ENCODE data around the gene RPAIN. TPM values are rescaled to one million over a fixed set of nuclear protein-coding genes. Genes with fewer than 3 reads are reported as not detected.

The RPAIN gene
- total and polyA plus RNA-seq, 2 of the 8 experiments (the other 6 are each of a cell fraction or from before 2014, with no cell fraction given), result 54.5 to 57.7 TPM

- H2AFZ ChIP-seq (ENCODE audit: low read length), result no peak overlapping the region
- no peak for FAIRE-seq
- TF ChIP-seq BCL11A (IDR thresholded peaks at IDR 0.05; ENCODE audit: low read depth in 2 of 2, low read length in 2 of 2) (no peak), SAP30 (IDR thresholded peaks at IDR 0.05; ENCODE audit: insufficient read depth, insufficient replicate concordance, low read length) (peak; percentile 17)
These were observed 1.1 kb upstream of the RPAIN start for GRCh38 chr17:5418858-5419355.

More at GRCh38 chr17:5418858-5419355, 1.1 kb upstream of the RPAIN start:
- H3K4ac ChIP-seq (replicated peaks; ENCODE audit: insufficient read length, low read depth, low read length), result no peak overlapping the region
- POLR2A ChIA-PET (ENCODE audit: partially characterized antibody), result interaction anchor here (0.7 to 11.3 kb wide), 21 partner anchors 8 to 83 kb away, joined by 3 to 225 read pairs (median 5); partner anchors contain the start of genes C1QBP, DERL2, DHX33 and MIS12
- H4K20me1 ChIP-seq (replicated peaks in 1 of 2; ENCODE audit: control insufficient read depth in 1 of 2, insufficient read depth in 2 of 2, low read length in 2 of 2), result peaks cover 4% of the 10 kb centered on the region in 2 experiments
- peaks cover 14 to 59% (median 28%) of the 10 kb centered on the region in 4 experiments for H3K36me3 ChIP-seq (ENCODE audit: control insufficient read depth in 2 of 4, insufficient read depth in 4 of 4, low read length in 3 of 4)
- H2BK120ac ChIP-seq (replicated peaks; ENCODE audit: low read depth, low read length), result no peak overlapping the region
- no peak overlapping the region for H3K14ac ChIP-seq (ENCODE audit: insufficient read length)
- DNase-seq (ENCODE audit: low read depth in 1 of 2, low spot score in 2 of 2), result no peak
- no peak overlapping the region for H3K18ac ChIP-seq (ENCODE audit: extremely low read depth, low read length)
- H3K27me3 ChIP-seq (replicated peaks in 1 of 4; ENCODE audit: control insufficient read depth in 3 of 4, extremely low read depth in 1 of 4, insufficient read depth in 3 of 4, low read length in 3 of 4), result no peaks in the 10 kb centered on the region
- H3K4me1 ChIP-seq (replicated peaks in 1 of 4; ENCODE audit: control insufficient read depth in 3 of 4, insufficient read depth in 4 of 4, low read length in 3 of 4), result peaks cover 0 to 4% (median 2%) of the 10 kb centered on the region in 4 experiments; a peak in 3 of 7 replicates
- peaks cover 9% of the 10 kb centered on the region; the same call in 1 of the 2 replicates for H3K79me1 ChIP-seq (ENCODE audit: low read depth, low read length)
- CTCF ChIA-PET (ENCODE audit: partially characterized antibody), result interaction anchor here (1.0 to 1.8 kb wide), 2 partner anchors 12 to 42 kb away, joined by 3 to 7 read pairs; no protein-coding TSS in a partner anchor
- H4K5ac ChIP-seq (ENCODE audit: insufficient read length, low read depth, low read length), result peak overlapping the region; percentile 49
- peak overlapping the region; percentile 99; the same call in 1 of the 2 replicates for H4K8ac ChIP-seq (ENCODE audit: extremely low read depth, insufficient read depth, low read length)
- no peak overlapping the region for H3K23ac ChIP-seq (ENCODE audit: insufficient read length)
- H2AK5ac ChIP-seq (ENCODE audit: low read depth, low read length), result no peak overlapping the region; the same call in 1 of the 2 replicates
- peak overlapping the region; percentile 92 to 99 (median 98) for H3K9ac ChIP-seq (replicated peaks in 1 of 4; ENCODE audit: extremely low read depth in 1 of 4, low read depth in 3 of 4, low read length in 3 of 4)
- H3K9me3 ChIP-seq (ENCODE audit: insufficient read depth in 2 of 2, low read depth in 1 of 2, low read length in 1 of 2), result no peaks in the 10 kb centered on the region
- H3K4me2 ChIP-seq (ENCODE audit: insufficient read depth in 1 of 2, low read depth in 2 of 2, low read length in 2 of 2), result peak overlapping the region; percentile 55 to 79
- peak overlapping the region; percentile 8 for H3K56ac ChIP-seq (replicated peaks; ENCODE audit: insufficient read length, low read depth, low read length)
- H4K91ac ChIP-seq (replicated peaks; ENCODE audit: insufficient read length, low read length), result no peak overlapping the region
- peaks cover 5% of the 10 kb centered on the region for H3K23me2 ChIP-seq (ENCODE audit: low read depth, low read length)
- peak overlapping the region; percentile 67 to 99 (median 97) for H3K4me3 ChIP-seq (ENCODE audit: extremely low read depth in 1 of 4, insufficient read depth in 2 of 4, low read depth in 3 of 4, low read length in 4 of 4)
- H2BK15ac ChIP-seq (ENCODE audit: low read length), result no peak overlapping the region
- WGBS, 2 experiments (ENCODE audit: extremely low coverage in 1 of 2, insufficient coverage in 1 of 2, insufficient read length in 1 of 2, insufficient replicate concordance in 2 of 2, low coverage in 1 of 2, low lambda C conversion rate in 2 of 2, missing lambda C conversion rate in 1 of 2), result 2% methylated on average over 26 of the region's 26 CpGs; no CpG with 5 or more reads in 1 of the 2 experiments
- H3K27ac ChIP-seq (ENCODE audit: low read depth, low read length), result peak overlapping the region; percentile 93
- no peak overlapping the region for H2BK20ac ChIP-seq (ENCODE audit: low read length)
- peak overlapping the region; percentile 78; the same call in 1 of the 2 replicates for H2BK12ac ChIP-seq (ENCODE audit: low read depth, low read length)
- H2BK5ac ChIP-seq (ENCODE audit: low read depth, low read length), result peak overlapping the region; percentile 94; the same call in 1 of the 2 replicates
- peaks cover 23 to 72% of the 10 kb centered on the region in 2 experiments for H3K79me2 ChIP-seq (ENCODE audit: control insufficient read depth in 1 of 2, insufficient read depth in 2 of 2, low read length in 2 of 2)

All from H1 (cell line).